RWPE1 (cell line): ENCODE data around the gene SLC22A15.

Source experiments
- CTCF ChIA-PET: fragments of 350-600 bp; sonication (Branson Sonifier 250); formaldehyde crosslinking; extraction: SDS; loops from one replicate; lab custom pipeline; 2021; lab: Yijun Ruan, JAX
- POLR2A ChIA-PET: fragments of 400-600 bp; formaldehyde crosslinking; extraction: SDS; loops from one replicate; lab custom pipeline; 2020; ENCODE audit warnings: antibody characterized with exemption; ENCODE audit not compliant: low non-redundant PET; lab: Yijun Ruan, JAX
- DNase-seq: peaks from one replicate; pipeline ENCODE4 v3.0.0; 2012; ENCODE audit warnings: low spot score
- H3K27ac ChIP-seq: fragments of 450-650 bp; 2 replicates; pipeline ENCODE4 v1.5.1; 2017
- CTCF ChIP-seq: fragments of 450-650 bp; conservative IDR thresholded peaks from 2 replicates; pipeline ENCODE4 v1.5.1; 2017; ENCODE audit warnings: low read depth, mild to moderate bottlenecking

SLC22A15 gene

DNA sequence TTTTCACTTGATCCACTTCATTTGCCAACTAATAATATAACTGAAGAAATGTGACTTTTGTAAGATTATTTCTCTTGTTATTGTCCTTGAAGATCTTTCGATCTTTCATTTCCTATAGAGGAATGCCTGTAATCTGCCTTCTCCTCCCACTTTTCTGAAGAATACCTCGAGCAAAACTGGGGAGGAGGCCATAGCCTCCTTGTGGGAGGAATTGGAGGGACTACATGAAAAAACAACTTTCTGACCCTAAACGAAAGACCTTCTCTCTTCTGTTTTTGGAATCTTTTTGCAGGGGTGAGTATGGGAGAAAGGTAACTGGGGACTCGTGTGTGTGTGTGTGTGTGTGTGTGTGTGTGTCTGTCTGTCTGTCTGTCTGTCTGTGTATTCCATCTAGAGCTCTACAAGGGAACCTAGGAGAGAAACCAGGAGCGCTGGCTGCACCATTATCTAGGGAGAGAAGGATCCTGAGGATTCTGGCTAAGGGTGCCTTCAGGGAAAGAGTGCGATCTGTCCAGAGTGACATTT lies 102.4 kb downstream of the SLC22A15 start:
- POLR2A ChIA-PET: no interaction called here

GRCh38 chr1:116087628-116088027 lies 111.3 kb downstream of the SLC22A15 start:
- POLR2A ChIA-PET: no interaction called here
- no peak for TF ChIP-seq CTCF
- CTCF ChIA-PET: no interaction called here
- no peak for DNase-seq
- no peak overlapping the region for H3K27ac ChIP-seq

More for the DNA sequence above, 102.4 kb downstream of the SLC22A15 start:
- CTCF ChIA-PET: interaction anchor here (0.7 kb wide), 2 partner anchors 458 to 1334 kb away, joined by 3 read pairs; no protein-coding TSS in a partner anchor
- no peak for TF ChIP-seq CTCF
- H3K27ac ChIP-seq: no peak overlapping the region
- no peak for DNase-seq

DNA sequence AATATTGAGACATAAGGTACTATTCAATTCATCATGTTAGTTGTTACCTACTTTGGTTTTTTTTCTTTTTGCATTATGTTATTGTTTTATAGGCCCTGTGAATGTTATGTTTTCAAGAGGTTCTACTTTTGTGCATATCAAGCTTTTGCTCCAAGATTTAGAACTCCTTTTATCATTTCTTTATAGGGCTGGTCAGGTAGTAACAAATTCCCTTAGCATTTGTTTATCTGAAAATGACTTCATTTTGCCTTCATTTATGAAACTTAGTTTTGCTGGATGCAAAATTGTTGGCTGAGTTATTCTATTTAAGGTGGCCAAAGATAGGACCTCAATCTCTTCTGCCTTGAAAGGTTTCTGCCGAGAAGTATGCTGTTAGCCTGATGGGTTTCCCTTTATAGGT lies 113.6 kb downstream of the SLC22A15 start:
- CTCF ChIA-PET: no interaction called here
- POLR2A ChIA-PET: no interaction called here
- TF ChIP-seq CTCF: no peak
- no peak for DNase-seq
- H3K27ac ChIP-seq: no peak overlapping the region

DNA sequence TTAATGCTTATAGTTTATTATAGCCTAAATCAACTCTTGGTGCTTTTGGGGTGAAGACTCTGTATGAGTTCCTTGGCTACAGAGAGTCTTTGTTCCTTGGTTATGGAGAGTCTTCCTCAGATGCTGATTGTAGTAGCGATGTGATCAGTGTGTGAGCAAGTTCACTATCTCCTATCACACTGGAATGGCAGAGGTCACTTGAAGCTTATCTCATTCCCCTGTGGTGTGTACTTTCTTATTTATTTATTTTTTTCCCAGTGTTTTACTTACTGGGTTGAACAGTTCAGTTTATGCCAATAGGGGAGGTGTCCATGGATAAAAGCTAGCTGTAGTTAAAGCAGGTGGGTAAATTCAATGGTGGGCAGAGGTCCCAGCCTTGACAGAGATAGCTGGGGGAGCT lies 114.8 kb downstream of the SLC22A15 start:
- ChIA-PET POLR2A (no interaction called here), CTCF (interaction anchor here (1.0 kb wide), 1 partner anchor 11 kb away, joined by 4 read pairs; no protein-coding TSS in a partner anchor)
- no peak overlapping the region for H3K27ac ChIP-seq
- no peak for DNase-seq
- TF ChIP-seq CTCF: no peak

GRCh38 chr1:116092752-116093489 lies 116.6 kb downstream of the SLC22A15 start:
- no peak overlapping the region for H3K27ac ChIP-seq
- DNase-seq: no peak
- TF ChIP-seq CTCF: no peak
- ChIA-PET POLR2A (no interaction called here), CTCF (no interaction called here)

- CTCF ChIA-PET: no interaction called here
- DNase-seq: no peak
- POLR2A ChIA-PET: no interaction called here
- no peak overlapping the region for H3K27ac ChIP-seq
- no peak for TF ChIP-seq CTCF
These were observed 118.7 kb downstream of the SLC22A15 start for GRCh38 chr1:116095027-116095426.
